Loucy (cell line): ENCODE measurements around the gene EIF4G3.

ENCODE experiments used
- H2AFZ ChIP-seq: fragments of 200-600 bp; sonication (generic); 2 replicates; pipeline ENCODE4 v1.6.0; 2016; ENCODE audit warnings: antibody characterized with exemption, mild to moderate bottlenecking, low read length, moderate library complexity
- H3F3A ChIP-seq: fragments of 200-600 bp; 2 replicates; pipeline ENCODE4 v1.6.0; 2016; ENCODE audit warnings: antibody characterized with exemption, low read depth, mild to moderate bottlenecking
- H3K27me3 ChIP-seq: fragments of 200-600 bp; sonication (generic); 2 replicates; pipeline ENCODE4 v1.6.1; 2014; ENCODE audit warnings: low read length, mild to moderate bottlenecking; ENCODE audit not compliant: insufficient read depth, poor library complexity, severe bottlenecking
- H3K36me3 ChIP-seq: fragments of 200-600 bp; sonication (generic); 2 replicates; pipeline ENCODE4 v1.6.1; 2016; ENCODE audit warnings: low read length; ENCODE audit not compliant: insufficient read depth
- H3K4me1 ChIP-seq: fragments of 200-600 bp; sonication (generic); 2 replicates; pipeline ENCODE4 v1.5.1; 2014; ENCODE audit warnings: low read length, mild to moderate bottlenecking; ENCODE audit not compliant: insufficient read depth, poor library complexity, severe bottlenecking
- H3K4me2 ChIP-seq: fragments of 200-600 bp; sonication (generic); 2 replicates; pipeline ENCODE4 v1.6.0; 2014; ENCODE audit warnings: antibody characterized with exemption, low read length, low read depth, mild to moderate bottlenecking; ENCODE audit not compliant: poor library complexity, severe bottlenecking
- H3K4me3 ChIP-seq: fragments of 200-600 bp; sonication (generic); 2 replicates; pipeline ENCODE4 v1.5.1; 2014; ENCODE audit warnings: low read length, mild to moderate bottlenecking, mixed read lengths; ENCODE audit not compliant: poor library complexity, severe bottlenecking
- H3K79me2 ChIP-seq: fragments of 200-600 bp; sonication (generic); 2 replicates; pipeline ENCODE4 v1.6.1; 2014; ENCODE audit warnings: low read length; ENCODE audit not compliant: insufficient read depth
- H3K9ac ChIP-seq: fragments of 200-600 bp; sonication (generic); 2 replicates; pipeline ENCODE4 v1.6.0; 2014; ENCODE audit warnings: mild to moderate bottlenecking, low read depth, low read length, moderate library complexity; ENCODE audit not compliant: poor library complexity, severe bottlenecking
- H3K9me2 ChIP-seq: fragments of 200-600 bp; sonication (generic); replicated peaks from 2 replicates; pipeline ENCODE4 v1.6.1; 2016; ENCODE audit warnings: low read depth, low read length, mixed read lengths
- H3K9me3 ChIP-seq: fragments of 200-600 bp; sonication (generic); 2 replicates; pipeline ENCODE4 v1.6.1; 2014; ENCODE audit warnings: mild to moderate bottlenecking, antibody characterized with exemption, low read length, low read depth; ENCODE audit not compliant: insufficient read depth
- H4K20me1 ChIP-seq: fragments of 200-600 bp; sonication (generic); 2 replicates; pipeline ENCODE4 v1.6.0; 2014; ENCODE audit warnings: antibody characterized with exemption, low read length, mild to moderate bottlenecking; ENCODE audit not compliant: insufficient read depth, poor library complexity, severe bottlenecking
- EZH2phosphoT487 ChIP-seq: fragments of 200-600 bp; IDR thresholded peaks from 2 replicates; pipeline ENCODE4 v1.6.1; 2018; ENCODE audit warnings: antibody characterized with exemption, mild to moderate bottlenecking, moderate library complexity, borderline replicate concordance
- TF ChIP-seq, protein P1 (sequence below): fragments of 200-600 bp; sonication (generic); conservative IDR thresholded peaks from 2 replicates; pipeline ENCODE4 v1.5.1; 2014; ENCODE audit warnings: mild to moderate bottlenecking, antibody characterized with exemption, low read length

Gene EIF4G3

DNA sequence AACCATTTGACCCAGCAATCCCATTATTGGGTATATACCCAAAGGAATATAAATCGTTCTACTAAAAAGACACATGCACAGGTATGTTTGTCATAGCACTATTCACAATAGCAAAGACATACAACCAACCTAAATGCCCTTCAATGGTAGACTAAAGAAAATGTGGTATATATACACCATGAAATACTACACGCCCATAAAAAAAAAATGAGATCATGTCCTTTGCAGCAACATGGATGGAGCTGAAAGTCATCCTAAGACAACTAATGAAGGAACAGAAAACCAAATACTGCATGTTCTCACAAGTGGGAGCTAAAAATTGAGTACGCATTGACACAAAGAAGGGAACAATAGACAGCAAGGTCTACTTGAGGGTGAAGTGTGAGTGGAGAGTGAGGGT, 72.0 kb downstream of the EIF4G3 start:
- TF ChIP-seq, protein P1, sequence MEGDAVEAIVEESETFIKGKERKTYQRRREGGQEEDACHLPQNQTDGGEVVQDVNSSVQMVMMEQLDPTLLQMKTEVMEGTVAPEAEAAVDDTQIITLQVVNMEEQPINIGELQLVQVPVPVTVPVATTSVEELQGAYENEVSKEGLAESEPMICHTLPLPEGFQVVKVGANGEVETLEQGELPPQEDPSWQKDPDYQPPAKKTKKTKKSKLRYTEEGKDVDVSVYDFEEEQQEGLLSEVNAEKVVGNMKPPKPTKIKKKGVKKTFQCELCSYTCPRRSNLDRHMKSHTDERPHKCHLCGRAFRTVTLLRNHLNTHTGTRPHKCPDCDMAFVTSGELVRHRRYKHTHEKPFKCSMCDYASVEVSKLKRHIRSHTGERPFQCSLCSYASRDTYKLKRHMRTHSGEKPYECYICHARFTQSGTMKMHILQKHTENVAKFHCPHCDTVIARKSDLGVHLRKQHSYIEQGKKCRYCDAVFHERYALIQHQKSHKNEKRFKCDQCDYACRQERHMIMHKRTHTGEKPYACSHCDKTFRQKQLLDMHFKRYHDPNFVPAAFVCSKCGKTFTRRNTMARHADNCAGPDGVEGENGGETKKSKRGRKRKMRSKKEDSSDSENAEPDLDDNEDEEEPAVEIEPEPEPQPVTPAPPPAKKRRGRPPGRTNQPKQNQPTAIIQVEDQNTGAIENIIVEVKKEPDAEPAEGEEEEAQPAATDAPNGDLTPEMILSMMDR = no peak
- TF ChIP-seq EZH2phosphoT487 = no peak
- no peaks in the 10 kb centered on the region for H3K9me2 ChIP-seq
- H2AFZ ChIP-seq = no peak overlapping the region
- H3K9me3 ChIP-seq = no peaks in the 10 kb centered on the region
- H4K20me1 ChIP-seq = no peaks in the 10 kb centered on the region
- H3K4me1 ChIP-seq = no peaks in the 10 kb centered on the region
- no peaks in the 10 kb centered on the region for H3F3A ChIP-seq
- no peak overlapping the region for H3K9ac ChIP-seq
- no peaks in the 10 kb centered on the region for H3K27me3 ChIP-seq
- no peaks in the 10 kb centered on the region for H3K79me2 ChIP-seq
- no peak overlapping the region for H3K4me3 ChIP-seq
- no peak overlapping the region for H3K4me2 ChIP-seq
- peaks cover 10% of the 10 kb centered on the region; the same call in 1 of the 2 replicates for H3K36me3 ChIP-seq

DNA sequence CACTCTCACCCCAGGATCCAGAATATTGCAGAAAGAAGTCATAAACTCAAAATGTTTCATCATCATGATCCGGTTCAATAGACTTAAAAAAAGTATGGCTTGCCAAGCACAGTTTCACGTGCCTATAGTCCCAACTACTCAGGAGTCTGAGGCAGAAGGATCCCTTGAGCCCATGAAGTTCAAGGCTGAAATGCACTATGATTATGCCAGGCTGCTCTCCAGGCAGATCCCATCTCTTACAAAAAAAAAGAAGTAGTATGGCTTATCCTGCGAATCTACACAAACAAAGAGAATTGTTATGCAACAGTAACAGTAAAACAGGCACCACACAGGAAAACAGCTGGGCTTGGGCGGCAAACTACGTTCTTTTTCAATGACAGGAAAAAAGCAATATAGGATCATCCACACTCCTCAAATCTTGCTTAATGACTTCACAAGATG, 76.2 kb downstream of the EIF4G3 start:
- no peak overlapping the region for H3K4me3 ChIP-seq

GRCh38 chr1:21099869-21100131, 76.9 kb downstream of the EIF4G3 start:
- Histone ChIP-seq H3F3A (no peaks in the 10 kb centered on the region), H3K36me3 (peaks cover 8% of the 10 kb centered on the region; the same call in 1 of the 2 replicates), H3K9me3 (no peaks in the 10 kb centered on the region), H3K4me1 (peaks cover 2% of the 10 kb centered on the region), H3K9me2 (no peaks in the 10 kb centered on the region), H3K4me3 (no peak overlapping the region), H3K9ac (no peak overlapping the region), H3K79me2 (peaks cover 3% of the 10 kb centered on the region; the same call in 1 of the 2 replicates), H4K20me1 (no peaks in the 10 kb centered on the region), H2AFZ (no peak overlapping the region), H3K4me2 (no peak overlapping the region), H3K27me3 (no peaks in the 10 kb centered on the region)
- TF ChIP-seq, protein P1 = no peak
- no peak for TF ChIP-seq EZH2phosphoT487

More for the DNA sequence above, 76.2 kb downstream of the EIF4G3 start:
- no peak for TF ChIP-seq EZH2phosphoT487
- TF ChIP-seq, protein P1 = no peak
- Histone ChIP-seq H3K9me3 (no peaks in the 10 kb centered on the region), H3F3A (no peaks in the 10 kb centered on the region), H3K4me2 (no peak overlapping the region), H3K79me2 (peaks cover 3% of the 10 kb centered on the region; the same call in 1 of the 2 replicates), H3K27me3 (no peaks in the 10 kb centered on the region), H3K4me1 (peaks cover 2% of the 10 kb centered on the region), H3K36me3 (peaks cover 10% of the 10 kb centered on the region; the same call in 1 of the 2 replicates), H3K9me2 (no peaks in the 10 kb centered on the region), H2AFZ (no peak overlapping the region), H4K20me1 (no peaks in the 10 kb centered on the region), H3K9ac (no peak overlapping the region)
